B cell (primary cell): ENCODE results near the gene FAM227B. TPM values are rescaled to one million over a fixed set of nuclear protein-coding genes. Genes with fewer than 3 reads are reported as not detected.

Experiments used
- ATAC-seq: fragments of 200-7000 bp; cut with Tn5 transposase; one replicate; pipeline ENCODE4 v1.10.0; 2021; ENCODE audit warnings: low read depth, mild to moderate bottlenecking, moderate number of reproducible peaks, moderate library complexity
- CTCF ChIA-PET: fragments of 350-600 bp; sonication (Branson Sonifier 250); formaldehyde crosslinking; loops from one replicate; lab custom pipeline; 2021; ENCODE audit warnings: antibody characterized with exemption, inconsistent platforms; lab: Charles Lee
- POLR2A ChIA-PET: fragments of 350-600 bp; sonication (Branson Sonifier 250); formaldehyde crosslinking; loops from one replicate; lab custom pipeline; 2021; ENCODE audit warnings: antibody characterized with exemption; lab: Charles Lee
- DNase-seq: peaks from one replicate; pipeline ENCODE4 v3.0.0; 2013
- H2AFZ ChIP-seq: 2 replicates; pipeline ENCODE4 v1.6.1; 2012; ENCODE audit warnings: mild to moderate bottlenecking, low read depth, low read length; ENCODE audit not compliant: insufficient read depth, poor library complexity, severe bottlenecking
- H3K27ac ChIP-seq, 2 donors: 1 replicate in 1 of 2; 2 replicates in 1 of 2; pipeline ENCODE4 v1.5.1; 2012 to 2013; ENCODE audit warnings: low read length in 2 of 2, mild to moderate bottlenecking in 2 of 2, moderate library complexity in 1 of 2
- H3K27me3 ChIP-seq, 4 experiments: fragments of 200-600 bp in 1 of 4; sonication (generic) in 1 of 4; replicated peaks in 1 of 4; 1 replicate in 2 of 4; 2 replicates in 2 of 4; pipeline versions ENCODE4 v1.6.1 to v1.7.0; 2013 to 2016; ENCODE audit warnings: low read length in 3 of 4, mild to moderate bottlenecking in 2 of 4, mixed read lengths in 1 of 4, moderate library complexity in 1 of 4; ENCODE audit not compliant: insufficient read depth in 4 of 4, control insufficient read depth in 3 of 4; ENCODE audit errors: control extremely low read depth in 1 of 4
- H3K36me3 ChIP-seq, 2 experiments: replicated peaks in 1 of 2; 1 replicate in 1 of 2; 2 replicates in 1 of 2; pipeline versions ENCODE4 v1.6.1 to v1.7.1; 2013; ENCODE audit warnings: low read length in 1 of 2; ENCODE audit not compliant: insufficient read depth in 2 of 2, control insufficient read depth in 1 of 2; ENCODE audit errors: control extremely low read depth in 1 of 2, extremely low read depth in 1 of 2
- H3K4me1 ChIP-seq, 2 donors: fragments of 200-600 bp in 1 of 2; sonication (generic) in 1 of 2; 1 replicate in 1 of 2; 2 replicates in 1 of 2; pipeline versions ENCODE4 v1.5.1 to v1.6.1; 2013 to 2017; ENCODE audit warnings: low read length in 2 of 2; ENCODE audit not compliant: control insufficient read depth in 2 of 2, insufficient read depth in 2 of 2
- H3K4me2 ChIP-seq: replicated peaks from 2 replicates; pipeline ENCODE3; 2012; ENCODE audit warnings: mild to moderate bottlenecking, low read depth, low read length; ENCODE audit not compliant: poor library complexity, severe bottlenecking
- H3K4me3 ChIP-seq, 5 experiments: fragments of 200-600 bp in 1 of 5; sonication (generic) in 1 of 5; 1 replicate in 3 of 5; 2 replicates in 2 of 5; pipeline versions ENCODE4 v1.5.1 to v1.7.0; 2011 to 2016; ENCODE audit warnings: low read length in 4 of 5, mild to moderate bottlenecking in 4 of 5, low read depth in 2 of 5, control low read depth in 1 of 5, moderate library complexity in 1 of 5; ENCODE audit not compliant: insufficient read depth in 1 of 5; ENCODE audit errors: control extremely low read depth in 1 of 5, extremely low read depth in 1 of 5
- H3K79me2 ChIP-seq: fragments of 200-600 bp; sonication (generic); one replicate; pipeline ENCODE4 v1.6.0; 2016; ENCODE audit warnings: low read length; ENCODE audit not compliant: control insufficient read depth, insufficient read depth
- H3K9ac ChIP-seq: fragments of 200-600 bp; sonication (generic); 2 replicates; pipeline ENCODE4 v1.6.1; 2017; ENCODE audit warnings: mild to moderate bottlenecking, low read length, moderate library complexity
- H3K9me3 ChIP-seq, 3 donors: one replicate each; pipeline versions ENCODE4 v1.6.1 to v1.7.1; 2013; ENCODE audit warnings: low read length in 2 of 3; ENCODE audit not compliant: control insufficient read depth in 2 of 3, insufficient read depth in 1 of 3; ENCODE audit errors: control extremely low read depth in 1 of 3
- H4K20me1 ChIP-seq: 2 replicates; pipeline ENCODE4 v1.6.0; 2012; ENCODE audit warnings: mild to moderate bottlenecking, low read length; ENCODE audit not compliant: insufficient read depth, control insufficient read depth, poor library complexity, severe bottlenecking
- H3K27ac Mint-ChIP-seq: one replicate; pipeline ENCODE4 v1.8.0; 2021; ENCODE audit warnings: mixed read lengths
- H3K27me3 Mint-ChIP-seq: one replicate; pipeline ENCODE4 v1.8.0; 2021; ENCODE audit warnings: mixed read lengths
- H3K4me1 Mint-ChIP-seq: one replicate; pipeline ENCODE4 v1.8.0; 2021; ENCODE audit warnings: mixed read lengths
- H3K4me3 Mint-ChIP-seq: one replicate; pipeline ENCODE4 v1.8.0; 2021; ENCODE audit warnings: mixed read lengths
- H3K9me3 Mint-ChIP-seq: one replicate; pipeline ENCODE4 v1.8.0; 2022; ENCODE audit warnings: mixed read lengths; ENCODE audit not compliant: insufficient read depth
- EZH2 ChIP-seq: IDR thresholded peaks from 2 replicates; pipeline ENCODE4 v1.6.1; 2012; ENCODE audit warnings: borderline replicate concordance, low read depth, mild to moderate bottlenecking, moderate library complexity, low read length; ENCODE audit not compliant: insufficient read depth, poor library complexity, severe bottlenecking
- WGBS: methylation state at CpG from one replicate; pipeline ENCODE4 v1.1.5; 2013; ENCODE audit warnings: missing lambda C conversion rate; ENCODE audit not compliant: insufficient coverage; 5-methylcytosine and 5-hydroxymethylcytosine counted together
- intact Hi-C: fragments of 100-400 bp; cut with micrococcal nuclease; formaldehyde crosslinking; loops from one replicate; pipeline ENCODE4 v1.10.0; 2022
- polyA plus RNA-seq: library from polyadenylated mRNA; depleted of rRNA; stranded (reverse); fragments of >200 nt; gene quantifications from 2 replicates; pipeline ENCODE4 v1.2.3, GENCODE V29; 2012
- total RNA-seq, 2 donors: library from RNA; stranded (reverse); fragments of 120-200 nt in 1 of 2; gene quantifications; 1 replicate in 1 of 2; 2 replicates in 1 of 2; pipeline versions ENCODE4 v1.2.3 to v1.2.4, GENCODE V29; 2013 to 2022
- TF ChIP-seq, protein P1 (sequence below): fragments of 200-600 bp; IDR thresholded peaks from one replicate; pipeline ENCODE4 v1.8.0; 2022; ENCODE audit warnings: antibody characterized with exemption, mild to moderate bottlenecking

Gene FAM227B
- total and polyA plus RNA-seq, 2 donors (not counting 1 experiment from before 2014, with no cell fraction given) = 5.6 to 8.9 TPM

DNA sequence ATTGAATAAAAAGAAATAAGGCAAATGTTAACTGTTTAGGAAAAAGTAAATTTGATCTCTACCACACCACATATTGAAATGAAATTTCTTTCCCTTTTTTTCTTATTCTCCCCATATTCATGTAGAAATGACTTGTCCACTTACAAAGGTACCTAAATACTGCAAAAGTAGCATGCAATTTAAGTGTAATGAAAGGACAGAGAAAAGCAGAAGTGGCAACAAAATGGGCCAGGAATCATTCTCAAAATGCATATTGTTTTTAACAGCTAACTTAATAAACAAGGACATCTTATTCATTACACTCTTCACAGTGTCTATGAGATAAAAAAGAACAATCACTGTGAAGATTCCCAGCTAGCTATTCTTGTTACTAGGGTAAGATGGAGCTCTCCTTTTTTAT, 238.2 kb downstream of the FAM227B start:
- ATAC-seq = no peak

DNA sequence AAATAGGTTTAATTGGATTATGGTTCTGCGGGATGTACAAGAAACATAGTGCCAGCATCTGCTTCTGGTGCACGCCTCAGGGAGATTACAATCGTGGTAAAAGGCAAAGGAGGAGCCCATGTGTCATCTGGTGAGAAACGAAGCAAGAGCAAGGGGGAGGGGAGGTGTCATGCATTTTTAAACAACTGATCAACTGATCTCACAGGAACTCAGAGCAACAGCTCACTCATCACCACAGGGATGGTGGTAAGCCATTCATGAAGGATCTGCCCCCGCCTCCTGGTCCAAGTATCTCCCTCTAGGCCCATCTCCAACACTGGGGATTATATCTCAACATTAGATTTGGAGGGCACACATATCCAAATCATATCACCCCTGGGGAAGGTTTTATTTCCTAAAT, 239.7 kb downstream of the FAM227B start:
- TF ChIP-seq, protein P1, sequence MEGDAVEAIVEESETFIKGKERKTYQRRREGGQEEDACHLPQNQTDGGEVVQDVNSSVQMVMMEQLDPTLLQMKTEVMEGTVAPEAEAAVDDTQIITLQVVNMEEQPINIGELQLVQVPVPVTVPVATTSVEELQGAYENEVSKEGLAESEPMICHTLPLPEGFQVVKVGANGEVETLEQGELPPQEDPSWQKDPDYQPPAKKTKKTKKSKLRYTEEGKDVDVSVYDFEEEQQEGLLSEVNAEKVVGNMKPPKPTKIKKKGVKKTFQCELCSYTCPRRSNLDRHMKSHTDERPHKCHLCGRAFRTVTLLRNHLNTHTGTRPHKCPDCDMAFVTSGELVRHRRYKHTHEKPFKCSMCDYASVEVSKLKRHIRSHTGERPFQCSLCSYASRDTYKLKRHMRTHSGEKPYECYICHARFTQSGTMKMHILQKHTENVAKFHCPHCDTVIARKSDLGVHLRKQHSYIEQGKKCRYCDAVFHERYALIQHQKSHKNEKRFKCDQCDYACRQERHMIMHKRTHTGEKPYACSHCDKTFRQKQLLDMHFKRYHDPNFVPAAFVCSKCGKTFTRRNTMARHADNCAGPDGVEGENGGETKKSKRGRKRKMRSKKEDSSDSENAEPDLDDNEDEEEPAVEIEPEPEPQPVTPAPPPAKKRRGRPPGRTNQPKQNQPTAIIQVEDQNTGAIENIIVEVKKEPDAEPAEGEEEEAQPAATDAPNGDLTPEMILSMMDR = no peak
- no peak for TF ChIP-seq EZH2
- H3K4me2 ChIP-seq = no peak overlapping the region
- H2AFZ ChIP-seq = no peak overlapping the region
- no peaks in the 10 kb centered on the region for H3K4me1 ChIP-seq
- ChIA-PET CTCF (no interaction called here), POLR2A (no interaction called here)
- no peak overlapping the region for H3K27ac Mint-ChIP-seq
- H3K27ac ChIP-seq = no peak overlapping the region
- H3K4me3 Mint-ChIP-seq = no peak overlapping the region
- no peak overlapping the region for H3K9ac ChIP-seq
- H3K27me3 Mint-ChIP-seq = peaks cover 7% of the 10 kb centered on the region
- no peaks in the 10 kb centered on the region for H4K20me1 ChIP-seq
- ATAC-seq (no peak), DNase-seq (no peak)
- no peaks in the 10 kb centered on the region for H3K9me3 Mint-ChIP-seq
- intact Hi-C loops = loop anchor here (10.0 kb wide), 1 partner anchor 56 kb away; no protein-coding TSS in a partner anchor
- H3K36me3 ChIP-seq = no peaks in the 10 kb centered on the region
- H3K4me3 ChIP-seq = no peak overlapping the region
- no peaks in the 10 kb centered on the region for H3K27me3 ChIP-seq
- WGBS = 100% methylated on average over 3 of the region's 5 CpGs
- H3K9me3 ChIP-seq = no peaks in the 10 kb centered on the region
- H3K79me2 ChIP-seq = no peaks in the 10 kb centered on the region
- H3K4me1 Mint-ChIP-seq = no peaks in the 10 kb centered on the region

More for the DNA sequence above, 238.2 kb downstream of the FAM227B start:
- H3K9ac ChIP-seq = no peak overlapping the region
- H3K36me3 ChIP-seq = no peaks in the 10 kb centered on the region
- no peaks in the 10 kb centered on the region for H3K79me2 ChIP-seq
- no peak overlapping the region for H2AFZ ChIP-seq
- Mint-ChIP-seq H3K4me1 (no peaks in the 10 kb centered on the region), H3K27me3 (peaks cover 7% of the 10 kb centered on the region), H3K9me3 (no peaks in the 10 kb centered on the region), H3K4me3 (no peak overlapping the region), H3K27ac (no peak overlapping the region)
- DNase-seq = no peak
- no peaks in the 10 kb centered on the region for H3K4me1 ChIP-seq
- no peaks in the 10 kb centered on the region for H3K27me3 ChIP-seq
- ChIA-PET CTCF (no interaction called here), POLR2A (no interaction called here)
- no peak overlapping the region for H3K4me2 ChIP-seq
- no peak for TF ChIP-seq EZH2
- H3K9me3 ChIP-seq = no peaks in the 10 kb centered on the region
- intact Hi-C loops = loop anchor here (10.0 kb wide), 1 partner anchor 58 kb away; no protein-coding TSS in a partner anchor
- H3K4me3 ChIP-seq = no peak overlapping the region
- H4K20me1 ChIP-seq = no peaks in the 10 kb centered on the region
- no peak overlapping the region for H3K27ac ChIP-seq
